Measurements from ENCODE around the gene HEPHL1.

The HEPHL1 gene

GRCh38 chr11:93984936-93985335 lies 36.2 kb upstream of the HEPHL1 start:
- Histone ChIP-seq H3K27me3 (ENCODE audit: insufficient read depth, low read length) (no peaks in the 10 kb centered on the region), H2AFZ (ENCODE audit: low read length) (no peak overlapping the region), H3K36me3 (ENCODE audit: insufficient read depth, low read length) (no peaks in the 10 kb centered on the region), H3K4me1 (ENCODE audit: insufficient read depth, low read length, severe bottlenecking) (no peaks in the 10 kb centered on the region), H3K4me3 (ENCODE audit: low read depth, low read length, poor library complexity, severe bottlenecking) (no peak overlapping the region), H4K20me1 (ENCODE audit: insufficient read depth, low read length) (no peaks in the 10 kb centered on the region), H3K9me2 (ENCODE audit: low read depth, low read length) (no peaks in the 10 kb centered on the region), H3K4me2 (ENCODE audit: low read length) (no peak overlapping the region), H3K9me3 (ENCODE audit: low read length) (no peaks in the 10 kb centered on the region), H3K27ac (ENCODE audit: low read depth, low read length, poor library complexity, severe bottlenecking) (no peak overlapping the region), H3K79me2 (ENCODE audit: insufficient read depth, low read length) (no peaks in the 10 kb centered on the region), H3K9ac (ENCODE audit: low read length) (no peak overlapping the region), H3F3A (ENCODE audit: insufficient read depth, low read length) (no peaks in the 10 kb centered on the region)
- TF ChIP-seq, protein P1, sequence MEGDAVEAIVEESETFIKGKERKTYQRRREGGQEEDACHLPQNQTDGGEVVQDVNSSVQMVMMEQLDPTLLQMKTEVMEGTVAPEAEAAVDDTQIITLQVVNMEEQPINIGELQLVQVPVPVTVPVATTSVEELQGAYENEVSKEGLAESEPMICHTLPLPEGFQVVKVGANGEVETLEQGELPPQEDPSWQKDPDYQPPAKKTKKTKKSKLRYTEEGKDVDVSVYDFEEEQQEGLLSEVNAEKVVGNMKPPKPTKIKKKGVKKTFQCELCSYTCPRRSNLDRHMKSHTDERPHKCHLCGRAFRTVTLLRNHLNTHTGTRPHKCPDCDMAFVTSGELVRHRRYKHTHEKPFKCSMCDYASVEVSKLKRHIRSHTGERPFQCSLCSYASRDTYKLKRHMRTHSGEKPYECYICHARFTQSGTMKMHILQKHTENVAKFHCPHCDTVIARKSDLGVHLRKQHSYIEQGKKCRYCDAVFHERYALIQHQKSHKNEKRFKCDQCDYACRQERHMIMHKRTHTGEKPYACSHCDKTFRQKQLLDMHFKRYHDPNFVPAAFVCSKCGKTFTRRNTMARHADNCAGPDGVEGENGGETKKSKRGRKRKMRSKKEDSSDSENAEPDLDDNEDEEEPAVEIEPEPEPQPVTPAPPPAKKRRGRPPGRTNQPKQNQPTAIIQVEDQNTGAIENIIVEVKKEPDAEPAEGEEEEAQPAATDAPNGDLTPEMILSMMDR (IDR thresholded peaks at IDR 0.05; ENCODE audit: low read length): no peak
- TF ChIP-seq EZH2 (IDR thresholded peaks at IDR 0.05; ENCODE audit: borderline replicate concordance, low read length): no peak

DNA sequence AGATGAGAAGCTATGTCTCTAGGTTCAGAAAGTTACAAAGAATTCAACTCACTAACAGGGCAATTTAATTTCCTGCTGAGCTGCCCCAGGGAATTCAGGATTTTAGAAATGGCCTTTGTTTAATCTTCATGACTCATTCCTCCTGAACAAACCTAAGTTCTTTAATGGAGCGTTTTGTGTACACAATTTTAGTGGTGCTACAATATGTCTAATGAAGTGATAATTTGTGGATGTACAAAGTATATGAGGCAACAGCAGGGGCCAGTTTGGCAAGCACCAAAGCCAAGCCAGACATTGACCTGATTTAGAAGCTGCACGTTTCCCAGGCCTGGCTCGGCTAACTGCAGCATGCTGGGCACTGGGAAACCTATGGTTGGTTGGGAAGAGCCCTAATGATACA lies 34.4 kb upstream of the HEPHL1 start:
- no peaks in the 10 kb centered on the region for H3F3A ChIP-seq (ENCODE audit: insufficient read depth, low read length)
- H2AFZ ChIP-seq (ENCODE audit: low read length): no peak overlapping the region
- no peaks in the 10 kb centered on the region for H3K9me2 ChIP-seq (ENCODE audit: low read depth, low read length)
- H3K4me2 ChIP-seq (ENCODE audit: low read length): no peak overlapping the region
- no peak overlapping the region for H3K27ac ChIP-seq (ENCODE audit: low read depth, low read length, poor library complexity, severe bottlenecking)
- TF ChIP-seq EZH2 (IDR thresholded peaks at IDR 0.05; ENCODE audit: borderline replicate concordance, low read length): no peak
- TF ChIP-seq, protein P1 (IDR thresholded peaks at IDR 0.05; ENCODE audit: low read length): no peak
- H3K79me2 ChIP-seq (ENCODE audit: insufficient read depth, low read length): no peaks in the 10 kb centered on the region
- no peaks in the 10 kb centered on the region for H4K20me1 ChIP-seq (ENCODE audit: insufficient read depth, low read length)
- no peak overlapping the region for H3K4me3 ChIP-seq (ENCODE audit: low read depth, low read length, poor library complexity, severe bottlenecking)
- no peaks in the 10 kb centered on the region for H3K9me3 ChIP-seq (ENCODE audit: low read length)
- H3K4me1 ChIP-seq (ENCODE audit: insufficient read depth, low read length, severe bottlenecking): no peaks in the 10 kb centered on the region
- no peak overlapping the region for H3K9ac ChIP-seq (ENCODE audit: low read length)
- H3K36me3 ChIP-seq (ENCODE audit: insufficient read depth, low read length): no peaks in the 10 kb centered on the region
- H3K27me3 ChIP-seq (ENCODE audit: insufficient read depth, low read length): no peaks in the 10 kb centered on the region

DNA sequence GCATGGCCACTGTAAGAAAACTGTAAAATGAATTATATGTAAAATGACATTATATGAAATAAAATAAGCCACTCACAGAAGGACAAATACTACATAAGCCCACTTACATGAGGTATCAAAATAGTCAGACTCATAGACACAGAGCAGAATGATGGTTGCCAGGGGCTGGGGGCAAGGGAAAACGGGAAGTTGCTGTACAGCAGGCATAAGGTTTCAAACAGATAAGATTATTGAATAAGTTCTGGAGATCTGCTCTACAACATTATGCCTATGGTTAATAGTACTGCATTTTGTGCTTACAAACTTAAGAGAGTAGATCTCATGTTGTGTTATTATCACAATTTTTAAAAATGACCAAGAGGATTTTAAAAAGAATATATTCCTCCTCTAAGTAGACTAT lies 32.7 kb upstream of the HEPHL1 start:
- H3K27ac ChIP-seq (ENCODE audit: low read depth, low read length, poor library complexity, severe bottlenecking): no peak overlapping the region
- no peak overlapping the region for H2AFZ ChIP-seq (ENCODE audit: low read length)

More for the DNA sequence above, 32.7 kb upstream of the HEPHL1 start:
- no peak overlapping the region for H3K9ac ChIP-seq (ENCODE audit: low read length)
- no peaks in the 10 kb centered on the region for H3K79me2 ChIP-seq (ENCODE audit: insufficient read depth, low read length)
- no peaks in the 10 kb centered on the region for H3K4me1 ChIP-seq (ENCODE audit: insufficient read depth, low read length, severe bottlenecking)
- H3K9me2 ChIP-seq (ENCODE audit: low read depth, low read length): no peaks in the 10 kb centered on the region
- 0 out of 2 replicates have a peak, but pooled peaks cover 3% of the 10 kb centered on the region for H3K9me3 ChIP-seq (ENCODE audit: low read length)
- no peaks in the 10 kb centered on the region for H3K27me3 ChIP-seq (ENCODE audit: insufficient read depth, low read length)
- no peak overlapping the region for H3K4me2 ChIP-seq (ENCODE audit: low read length)
- no peaks in the 10 kb centered on the region for H4K20me1 ChIP-seq (ENCODE audit: insufficient read depth, low read length)
- H3F3A ChIP-seq (ENCODE audit: insufficient read depth, low read length): no peaks in the 10 kb centered on the region
- no peaks in the 10 kb centered on the region for H3K36me3 ChIP-seq (ENCODE audit: insufficient read depth, low read length)
- H3K4me3 ChIP-seq (ENCODE audit: low read depth, low read length, poor library complexity, severe bottlenecking): no peak overlapping the region
- TF ChIP-seq, protein P1 (IDR thresholded peaks at IDR 0.05; ENCODE audit: low read length): no peak
- no peak for TF ChIP-seq EZH2 (IDR thresholded peaks at IDR 0.05; ENCODE audit: borderline replicate concordance, low read length)

Measured in OCI-LY1 (cell line).